WTC11 (cell line): Measurements from ENCODE around the gene YLPM1. TPM values are rescaled to one million over a fixed set of nuclear protein-coding genes. Genes with fewer than 3 reads are reported as not detected.

Source experiments
- ATAC-seq: fragments of 200-7000 bp; cut with Tn5 transposase; 2 replicates; pipeline ENCODE4 v1.10.0; 2021; ENCODE audit warnings: mild to moderate bottlenecking, moderate library complexity
- CTCF ChIA-PET: fragments of 300-600 bp; sonication (Branson Sonifier 250); formaldehyde crosslinking; loops from one replicate; lab custom pipeline; 2021; ENCODE audit warnings: antibody characterized with exemption; lab: Charles Lee
- POLR2A ChIA-PET: fragments of 350-600 bp; sonication (Branson Sonifier 250); formaldehyde crosslinking; loops from one replicate; lab custom pipeline; 2021; ENCODE audit warnings: antibody characterized with exemption; lab: Charles Lee
- DNase-seq: peaks from one replicate; pipeline ENCODE4 v3.0.0; 2021; ENCODE audit warnings: low spot score
- H3K27ac Mint-ChIP-seq: 2 replicates; pipeline ENCODE4 v1.8.0; 2021; ENCODE audit warnings: mixed read lengths
- H3K27me3 Mint-ChIP-seq: 2 replicates; pipeline ENCODE4 v1.8.0; 2021; ENCODE audit warnings: low read depth, mild to moderate bottlenecking, moderate library complexity, mixed read lengths
- H3K36me3 Mint-ChIP-seq: 2 replicates; pipeline ENCODE4 v1.8.0; 2021; ENCODE audit warnings: mixed read lengths
- H3K4me1 Mint-ChIP-seq: 2 replicates; pipeline ENCODE4 v1.8.0; 2022; ENCODE audit warnings: mixed read lengths
- H3K4me3 Mint-ChIP-seq: 2 replicates; pipeline ENCODE4 v1.8.0; 2021; ENCODE audit warnings: mild to moderate bottlenecking, moderate library complexity, mixed read lengths
- H3K9me3 Mint-ChIP-seq: 2 replicates; pipeline ENCODE4 v1.8.0; 2021; ENCODE audit warnings: mixed read lengths
- CREM ChIP-seq: sonication (generic); formaldehyde crosslinking; IDR thresholded peaks from 2 replicates; pipeline ENCODE4 v1.8.1; 2022; ENCODE audit warnings: mild to moderate bottlenecking, missing genetic modification reagents, moderate library complexity
- ESRRA ChIP-seq: sonication (generic); formaldehyde crosslinking; IDR thresholded peaks from 2 replicates; pipeline ENCODE4 v1.8.1; 2022; ENCODE audit warnings: mild to moderate bottlenecking, missing genetic modification reagents, borderline replicate concordance
- FOXP4 ChIP-seq: sonication (generic); formaldehyde crosslinking; IDR thresholded peaks from 2 replicates; pipeline ENCODE4 v1.8.0; 2022; ENCODE audit warnings: mild to moderate bottlenecking, missing genetic modification reagents
- GRHL2 ChIP-seq: fragments of 250-450 bp; sonication (Bioruptor Pico); IDR thresholded peaks from 2 replicates; pipeline ENCODE4 v1.8.0; 2022; ENCODE audit warnings: mild to moderate bottlenecking, moderate library complexity; ENCODE audit not compliant: insufficient replicate concordance, severe bottlenecking
- HMGXB4 ChIP-seq: sonication (generic); formaldehyde crosslinking; IDR thresholded peaks from 2 replicates; pipeline ENCODE4 v1.8.1; 2023; ENCODE audit warnings: mild to moderate bottlenecking, moderate library complexity, missing genetic modification reagents
- JAZF1 ChIP-seq: fragments of 250-450 bp; sonication (Bioruptor Pico); IDR thresholded peaks from 2 replicates; pipeline ENCODE4 v1.9.0; 2021; ENCODE audit warnings: moderate library complexity, mild to moderate bottlenecking, inconsistent platforms
- ZMAT4 ChIP-seq: fragments of 250-450 bp; sonication (Bioruptor Pico); IDR thresholded peaks from 2 replicates; pipeline ENCODE4 v1.9.0; 2021; ENCODE audit warnings: mild to moderate bottlenecking
- ZNF121 ChIP-seq: sonication (generic); formaldehyde crosslinking; IDR thresholded peaks from 2 replicates; pipeline ENCODE4 v1.8.0; 2023; ENCODE audit warnings: missing genetic modification reagents
- ZNF219 ChIP-seq: sonication (generic); formaldehyde crosslinking; IDR thresholded peaks from 2 replicates; pipeline ENCODE4 v1.8.0; 2023; ENCODE audit warnings: missing genetic modification reagents, mild to moderate bottlenecking, borderline replicate concordance
- ZNF671 ChIP-seq: fragments of 250-450 bp; sonication (Bioruptor Pico); IDR thresholded peaks from 2 replicates; pipeline ENCODE4 v1.8.0; 2021; ENCODE audit warnings: mild to moderate bottlenecking
- total RNA-seq: library from RNA; stranded (reverse); gene quantifications from 3 replicates; pipeline ENCODE4 v1.2.3, GENCODE V29; 2021
- TF ChIP-seq, protein P1 (sequence below): sonication (generic); formaldehyde crosslinking; IDR thresholded peaks from 2 replicates; pipeline ENCODE4 v1.8.0; 2023; ENCODE audit warnings: mild to moderate bottlenecking, missing genetic modification reagents
- TF ChIP-seq, protein P2 (sequence below): sonication (generic); formaldehyde crosslinking; IDR thresholded peaks from 2 replicates; pipeline ENCODE4 v1.8.1; 2022; ENCODE audit warnings: missing genetic modification reagents, borderline replicate concordance
- TF ChIP-seq, protein P3 (sequence below): sonication (generic); formaldehyde crosslinking; IDR thresholded peaks from 2 replicates; pipeline ENCODE4 v1.8.0; 2022; ENCODE audit warnings: missing genetic modification reagents
- TF ChIP-seq, protein P4 (sequence below): sonication (generic); formaldehyde crosslinking; IDR thresholded peaks from 2 replicates; pipeline ENCODE4 v1.8.0; 2023; ENCODE audit warnings: missing genetic modification reagents, mild to moderate bottlenecking, borderline replicate concordance

The YLPM1 gene
- total RNA-seq, 1 experiment from 2014 or later = 66.6 TPM

- Mint-ChIP-seq H3K36me3 (no peaks in the 10 kb centered on the region), H3K9me3 (no peaks in the 10 kb centered on the region), H3K27ac (no peak overlapping the region), H3K4me3 (no peak overlapping the region), H3K4me1 (no peaks in the 10 kb centered on the region), H3K27me3 (no peaks in the 10 kb centered on the region)
- POLR2A ChIA-PET = no interaction called here
- TF ChIP-seq GRHL2 (CRISPR knock-in tag) (no peak), JAZF1 (CRISPR knock-in tag) (no peak), CREM (CRISPR knock-in tag) (no peak)
- TF ChIP-seq, protein P1, sequence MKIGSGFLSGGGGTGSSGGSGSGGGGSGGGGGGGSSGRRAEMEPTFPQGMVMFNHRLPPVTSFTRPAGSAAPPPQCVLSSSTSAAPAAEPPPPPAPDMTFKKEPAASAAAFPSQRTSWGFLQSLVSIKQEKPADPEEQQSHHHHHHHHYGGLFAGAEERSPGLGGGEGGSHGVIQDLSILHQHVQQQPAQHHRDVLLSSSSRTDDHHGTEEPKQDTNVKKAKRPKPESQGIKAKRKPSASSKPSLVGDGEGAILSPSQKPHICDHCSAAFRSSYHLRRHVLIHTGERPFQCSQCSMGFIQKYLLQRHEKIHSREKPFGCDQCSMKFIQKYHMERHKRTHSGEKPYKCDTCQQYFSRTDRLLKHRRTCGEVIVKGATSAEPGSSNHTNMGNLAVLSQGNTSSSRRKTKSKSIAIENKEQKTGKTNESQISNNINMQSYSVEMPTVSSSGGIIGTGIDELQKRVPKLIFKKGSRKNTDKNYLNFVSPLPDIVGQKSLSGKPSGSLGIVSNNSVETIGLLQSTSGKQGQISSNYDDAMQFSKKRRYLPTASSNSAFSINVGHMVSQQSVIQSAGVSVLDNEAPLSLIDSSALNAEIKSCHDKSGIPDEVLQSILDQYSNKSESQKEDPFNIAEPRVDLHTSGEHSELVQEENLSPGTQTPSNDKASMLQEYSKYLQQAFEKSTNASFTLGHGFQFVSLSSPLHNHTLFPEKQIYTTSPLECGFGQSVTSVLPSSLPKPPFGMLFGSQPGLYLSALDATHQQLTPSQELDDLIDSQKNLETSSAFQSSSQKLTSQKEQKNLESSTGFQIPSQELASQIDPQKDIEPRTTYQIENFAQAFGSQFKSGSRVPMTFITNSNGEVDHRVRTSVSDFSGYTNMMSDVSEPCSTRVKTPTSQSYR (CRISPR knock-in tag) = no peak
- no peak for ATAC-seq
- CTCF ChIA-PET = interaction anchor here (0.9 to 8.9 kb wide), 7 partner anchors 21 to 282 kb away, joined by 4 to 241 read pairs (median 5); partner anchors contain the start of genes PROX2 and RPS6KL1
- DNase-seq = no peak
Observed at GRCh38 chr14:74855021-74855420, 91.9 kb downstream of the YLPM1 start.

- POLR2A ChIA-PET = no interaction called here
- ATAC-seq (no peak), DNase-seq (no peak)
- Mint-ChIP-seq H3K36me3 (no peaks in the 10 kb centered on the region), H3K4me1 (no peaks in the 10 kb centered on the region), H3K27ac (no peak overlapping the region), H3K9me3 (no peaks in the 10 kb centered on the region), H3K4me3 (no peak overlapping the region), H3K27me3 (no peaks in the 10 kb centered on the region)
- CTCF ChIA-PET = interaction anchor here (1.3 to 8.9 kb wide), 6 partner anchors 23 to 283 kb away, joined by 4 to 241 read pairs (median 6); partner anchors contain the start of gene RPS6KL1
- TF ChIP-seq ZNF219 (CRISPR knock-in tag) = no peak
Observed at GRCh38 chr14:74855945-74856344, 92.8 kb downstream of the YLPM1 start.

DNA sequence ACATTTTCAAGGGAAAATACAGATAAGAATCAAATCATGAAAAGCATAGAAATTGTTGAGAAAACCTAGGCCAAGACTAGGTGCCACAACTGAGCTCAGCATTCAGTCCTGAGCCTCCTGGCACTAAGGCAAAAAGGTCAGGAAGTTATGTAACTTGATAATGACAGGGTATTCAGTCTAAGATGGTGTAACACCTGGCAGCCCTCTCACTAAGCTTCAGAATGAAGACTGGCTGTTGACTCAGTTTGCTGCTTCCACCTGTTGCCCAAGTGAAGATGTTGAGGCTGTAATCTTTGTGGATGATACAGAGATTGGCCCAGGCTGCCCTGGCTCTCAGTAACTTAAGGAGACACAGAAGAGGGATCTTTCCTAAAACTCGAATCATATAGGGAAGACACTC lies 93.2 kb downstream of the YLPM1 start:
- H3K27me3 Mint-ChIP-seq = no peaks in the 10 kb centered on the region
- CTCF ChIA-PET = interaction anchor here (0.9 to 8.9 kb wide), 6 partner anchors 22 to 247 kb away, joined by 3 to 241 read pairs (median 6); partner anchors contain the start of genes DLST and RPS6KL1
- H3K27ac Mint-ChIP-seq = no peak overlapping the region
- POLR2A ChIA-PET = no interaction called here
- no peaks in the 10 kb centered on the region for H3K9me3 Mint-ChIP-seq
- no peak overlapping the region for H3K4me3 Mint-ChIP-seq
- no peak for DNase-seq
- no peak for ATAC-seq
- H3K36me3 Mint-ChIP-seq = no peaks in the 10 kb centered on the region
- H3K4me1 Mint-ChIP-seq = peaks cover 3% of the 10 kb centered on the region; the same call in 1 of the 2 replicates
- TF ChIP-seq, protein P2, sequence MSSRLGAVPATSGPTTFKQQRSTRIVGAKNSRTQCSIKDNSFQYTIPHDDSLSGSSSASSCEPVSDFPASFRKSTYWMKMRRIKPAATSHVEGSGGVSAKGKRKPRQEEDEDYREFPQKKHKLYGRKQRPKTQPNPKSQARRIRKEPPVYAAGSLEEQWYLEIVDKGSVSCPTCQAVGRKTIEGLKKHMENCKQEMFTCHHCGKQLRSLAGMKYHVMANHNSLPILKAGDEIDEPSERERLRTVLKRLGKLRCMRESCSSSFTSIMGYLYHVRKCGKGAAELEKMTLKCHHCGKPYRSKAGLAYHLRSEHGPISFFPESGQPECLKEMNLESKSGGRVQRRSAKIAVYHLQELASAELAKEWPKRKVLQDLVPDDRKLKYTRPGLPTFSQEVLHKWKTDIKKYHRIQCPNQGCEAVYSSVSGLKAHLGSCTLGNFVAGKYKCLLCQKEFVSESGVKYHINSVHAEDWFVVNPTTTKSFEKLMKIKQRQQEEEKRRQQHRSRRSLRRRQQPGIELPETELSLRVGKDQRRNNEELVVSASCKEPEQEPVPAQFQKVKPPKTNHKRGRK = no peak
- TF ChIP-seq HMGXB4 = no peak
- TF ChIP-seq, protein P3, sequence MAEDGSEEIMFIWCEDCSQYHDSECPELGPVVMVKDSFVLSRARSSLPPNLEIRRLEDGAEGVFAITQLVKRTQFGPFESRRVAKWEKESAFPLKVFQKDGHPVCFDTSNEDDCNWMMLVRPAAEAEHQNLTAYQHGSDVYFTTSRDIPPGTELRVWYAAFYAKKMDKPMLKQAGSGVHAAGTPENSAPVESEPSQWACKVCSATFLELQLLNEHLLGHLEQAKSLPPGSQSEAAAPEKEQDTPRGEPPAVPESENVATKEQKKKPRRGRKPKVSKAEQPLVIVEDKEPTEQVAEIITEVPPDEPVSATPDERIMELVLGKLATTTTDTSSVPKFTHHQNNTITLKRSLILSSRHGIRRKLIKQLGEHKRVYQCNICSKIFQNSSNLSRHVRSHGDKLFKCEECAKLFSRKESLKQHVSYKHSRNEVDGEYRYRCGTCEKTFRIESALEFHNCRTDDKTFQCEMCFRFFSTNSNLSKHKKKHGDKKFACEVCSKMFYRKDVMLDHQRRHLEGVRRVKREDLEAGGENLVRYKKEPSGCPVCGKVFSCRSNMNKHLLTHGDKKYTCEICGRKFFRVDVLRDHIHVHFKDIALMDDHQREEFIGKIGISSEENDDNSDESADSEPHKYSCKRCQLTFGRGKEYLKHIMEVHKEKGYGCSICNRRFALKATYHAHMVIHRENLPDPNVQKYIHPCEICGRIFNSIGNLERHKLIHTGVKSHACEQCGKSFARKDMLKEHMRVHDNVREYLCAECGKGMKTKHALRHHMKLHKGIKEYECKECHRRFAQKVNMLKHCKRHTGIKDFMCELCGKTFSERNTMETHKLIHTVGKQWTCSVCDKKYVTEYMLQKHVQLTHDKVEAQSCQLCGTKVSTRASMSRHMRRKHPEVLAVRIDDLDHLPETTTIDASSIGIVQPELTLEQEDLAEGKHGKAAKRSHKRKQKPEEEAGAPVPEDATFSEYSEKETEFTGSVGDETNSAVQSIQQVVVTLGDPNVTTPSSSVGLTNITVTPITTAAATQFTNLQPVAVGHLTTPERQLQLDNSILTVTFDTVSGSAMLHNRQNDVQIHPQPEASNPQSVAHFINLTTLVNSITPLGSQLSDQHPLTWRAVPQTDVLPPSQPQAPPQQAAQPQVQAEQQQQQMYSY (CRISPR knock-in tag) = no peak
- TF ChIP-seq, protein P4, sequence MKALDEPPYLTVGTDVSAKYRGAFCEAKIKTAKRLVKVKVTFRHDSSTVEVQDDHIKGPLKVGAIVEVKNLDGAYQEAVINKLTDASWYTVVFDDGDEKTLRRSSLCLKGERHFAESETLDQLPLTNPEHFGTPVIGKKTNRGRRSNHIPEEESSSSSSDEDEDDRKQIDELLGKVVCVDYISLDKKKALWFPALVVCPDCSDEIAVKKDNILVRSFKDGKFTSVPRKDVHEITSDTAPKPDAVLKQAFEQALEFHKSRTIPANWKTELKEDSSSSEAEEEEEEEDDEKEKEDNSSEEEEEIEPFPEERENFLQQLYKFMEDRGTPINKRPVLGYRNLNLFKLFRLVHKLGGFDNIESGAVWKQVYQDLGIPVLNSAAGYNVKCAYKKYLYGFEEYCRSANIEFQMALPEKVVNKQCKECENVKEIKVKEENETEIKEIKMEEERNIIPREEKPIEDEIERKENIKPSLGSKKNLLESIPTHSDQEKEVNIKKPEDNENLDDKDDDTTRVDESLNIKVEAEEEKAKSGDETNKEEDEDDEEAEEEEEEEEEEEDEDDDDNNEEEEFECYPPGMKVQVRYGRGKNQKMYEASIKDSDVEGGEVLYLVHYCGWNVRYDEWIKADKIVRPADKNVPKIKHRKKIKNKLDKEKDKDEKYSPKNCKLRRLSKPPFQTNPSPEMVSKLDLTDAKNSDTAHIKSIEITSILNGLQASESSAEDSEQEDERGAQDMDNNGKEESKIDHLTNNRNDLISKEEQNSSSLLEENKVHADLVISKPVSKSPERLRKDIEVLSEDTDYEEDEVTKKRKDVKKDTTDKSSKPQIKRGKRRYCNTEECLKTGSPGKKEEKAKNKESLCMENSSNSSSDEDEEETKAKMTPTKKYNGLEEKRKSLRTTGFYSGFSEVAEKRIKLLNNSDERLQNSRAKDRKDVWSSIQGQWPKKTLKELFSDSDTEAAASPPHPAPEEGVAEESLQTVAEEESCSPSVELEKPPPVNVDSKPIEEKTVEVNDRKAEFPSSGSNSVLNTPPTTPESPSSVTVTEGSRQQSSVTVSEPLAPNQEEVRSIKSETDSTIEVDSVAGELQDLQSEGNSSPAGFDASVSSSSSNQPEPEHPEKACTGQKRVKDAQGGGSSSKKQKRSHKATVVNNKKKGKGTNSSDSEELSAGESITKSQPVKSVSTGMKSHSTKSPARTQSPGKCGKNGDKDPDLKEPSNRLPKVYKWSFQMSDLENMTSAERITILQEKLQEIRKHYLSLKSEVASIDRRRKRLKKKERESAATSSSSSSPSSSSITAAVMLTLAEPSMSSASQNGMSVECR (CRISPR knock-in tag) = no peak
- no peak for TF ChIP-seq ZNF671
- TF ChIP-seq FOXP4 (CRISPR knock-in tag) = no peak
- no peak for TF ChIP-seq ZMAT4 (CRISPR knock-in tag)
- no peak for TF ChIP-seq ESRRA (CRISPR knock-in tag)
- no peak for TF ChIP-seq ZNF121 (CRISPR knock-in tag)
